Parathyroid adenoma (tissue), 2 donors: ENCODE results near the gene NT5C3A.

Experiments used
- H2AFZ ChIP-seq: fragments of 300-600 bp; sonication (generic); one replicate; pipeline ENCODE4 v1.7.0; 2017; ENCODE audit warnings: antibody characterized with exemption, mild to moderate bottlenecking
- H3K27ac ChIP-seq: fragments of 300-600 bp; sonication (generic); one replicate; pipeline ENCODE4 v1.7.0; 2017
- H3K27me3 ChIP-seq: fragments of 300-600 bp; sonication (generic); one replicate; pipeline ENCODE4 v1.7.0; 2017; ENCODE audit warnings: low read length; ENCODE audit not compliant: control insufficient read depth, insufficient read depth
- H3K36me3 ChIP-seq: fragments of 300-600 bp; sonication (generic); one replicate; pipeline ENCODE4 v1.7.0; 2017; ENCODE audit warnings: low read length; ENCODE audit not compliant: control insufficient read depth, insufficient read depth
- H3K4me1 ChIP-seq: fragments of 300-600 bp; sonication (generic); one replicate; pipeline ENCODE4 v1.7.0; 2017; ENCODE audit warnings: control low read depth
- H3K4me2 ChIP-seq: fragments of 300-600 bp; sonication (generic); one replicate; pipeline ENCODE4 v1.7.0; 2017; ENCODE audit warnings: low read length
- H3K4me3 ChIP-seq: fragments of 300-600 bp; sonication (generic); one replicate; pipeline ENCODE4 v1.7.0; 2017; ENCODE audit warnings: low read depth, low read length
- H3K79me2 ChIP-seq: fragments of 300-600 bp; sonication (generic); one replicate; pipeline ENCODE4 v1.7.0; 2017; ENCODE audit warnings: control low read depth
- H3K9ac ChIP-seq: fragments of 300-600 bp; sonication (generic); one replicate; pipeline ENCODE4 v1.7.0; 2017; ENCODE audit warnings: mild to moderate bottlenecking
- H3K9me3 ChIP-seq: fragments of 300-600 bp; sonication (generic); one replicate; pipeline ENCODE4 v1.7.0; 2017; ENCODE audit warnings: low read length; ENCODE audit not compliant: control insufficient read depth
- CTCF ChIP-seq: fragments of 300-600 bp; sonication (generic); IDR thresholded peaks from one replicate; pipeline ENCODE4 v1.7.0; 2017; ENCODE audit warnings: antibody characterized with exemption, mild to moderate bottlenecking
- donor health status: primary hyperparathyroidism.

The NT5C3A gene

GRCh38 chr7:33062023-33062781, at the start of gene NT5C3A:
Gene NT5C3A, minus strand, starts transcription at chr7:33062776. Its CDS starts 71 bp downstream, at chr7:33062705.
- Histone ChIP-seq H3K4me1 (peaks cover 6% of the 10 kb centered on the region), H3K4me2 (peak within 1 kb of the TSS; percentile 68), H3K79me2 (peaks cover 32% of the 10 kb centered on the region), H3K27ac (peak within 1 kb of the TSS; percentile 93), H3K36me3 (no peaks in the 10 kb centered on the region), H2AFZ (peak within 1 kb of the TSS; percentile 100), H3K4me3 (peak within 1 kb of the TSS; percentile 67), H3K9me3 (no peaks in the 10 kb centered on the region), H3K27me3 (no peaks in the 10 kb centered on the region), H3K9ac (peak within 1 kb of the TSS; percentile 48)
- no peak for TF ChIP-seq CTCF

GRCh38 chr7:33111614-33112013, 49.0 kb upstream of the NT5C3A start:
- no peak overlapping the region for H3K4me2 ChIP-seq
- H3K4me3 ChIP-seq, result no peak overlapping the region
- H3K27ac ChIP-seq, result no peak overlapping the region
- H2AFZ ChIP-seq, result peak overlapping the region; percentile 21
- no peaks in the 10 kb centered on the region for H3K36me3 ChIP-seq
- no peaks in the 10 kb centered on the region for H3K9me3 ChIP-seq
- H3K79me2 ChIP-seq, result peaks cover 18% of the 10 kb centered on the region
- no peak overlapping the region for H3K9ac ChIP-seq
- peaks cover 5% of the 10 kb centered on the region for H3K4me1 ChIP-seq
- H3K27me3 ChIP-seq, result no peaks in the 10 kb centered on the region
- TF ChIP-seq CTCF, result no peak

GRCh38 chr7:33109758-33110238, 47.2 kb upstream of the NT5C3A start:
- Histone ChIP-seq H3K4me1 (peaks cover 5% of the 10 kb centered on the region), H3K9ac (no peak overlapping the region), H3K4me2 (peak overlapping the region; percentile 81), H3K79me2 (peaks cover 32% of the 10 kb centered on the region), H2AFZ (peak overlapping the region; percentile 95), H3K9me3 (no peaks in the 10 kb centered on the region), H3K36me3 (no peaks in the 10 kb centered on the region), H3K27ac (peak overlapping the region; percentile 62), H3K4me3 (peak overlapping the region; percentile 61), H3K27me3 (no peaks in the 10 kb centered on the region)
- TF ChIP-seq CTCF, result no peak

- Histone ChIP-seq H3K36me3 (no peaks in the 10 kb centered on the region), H3K27ac (peak within 1 kb of the TSS; percentile 62), H3K4me2 (peak within 1 kb of the TSS; percentile 81), H3K4me1 (peaks cover 5% of the 10 kb centered on the region), H3K4me3 (peak within 1 kb of the TSS; percentile 72), H3K9me3 (no peaks in the 10 kb centered on the region), H2AFZ (peak within 1 kb of the TSS; percentile 95), H3K9ac (peak within 1 kb of the TSS; percentile 77), H3K79me2 (peaks cover 35% of the 10 kb centered on the region), H3K27me3 (no peaks in the 10 kb centered on the region)
- TF ChIP-seq CTCF, result peak; percentile 61
Measured at GRCh38 chr7:33109005-33109757, 46.6 kb upstream of the NT5C3A start, which contains the start of gene RP9. Gene RP9, minus strand, starts transcription at chr7:33109404. Its CDS starts 32 bp downstream, at chr7:33109372.
